ENCODE results near the gene ZNF497.

GRCh38 chr19:58409010-58409790, 46.6 kb upstream of the ZNF497 start:
- TF ChIP-seq MAX (IDR thresholded peaks at IDR 0.05; ENCODE audit: low read depth, low read length) = no peak
- TF ChIP-seq, protein P1, sequence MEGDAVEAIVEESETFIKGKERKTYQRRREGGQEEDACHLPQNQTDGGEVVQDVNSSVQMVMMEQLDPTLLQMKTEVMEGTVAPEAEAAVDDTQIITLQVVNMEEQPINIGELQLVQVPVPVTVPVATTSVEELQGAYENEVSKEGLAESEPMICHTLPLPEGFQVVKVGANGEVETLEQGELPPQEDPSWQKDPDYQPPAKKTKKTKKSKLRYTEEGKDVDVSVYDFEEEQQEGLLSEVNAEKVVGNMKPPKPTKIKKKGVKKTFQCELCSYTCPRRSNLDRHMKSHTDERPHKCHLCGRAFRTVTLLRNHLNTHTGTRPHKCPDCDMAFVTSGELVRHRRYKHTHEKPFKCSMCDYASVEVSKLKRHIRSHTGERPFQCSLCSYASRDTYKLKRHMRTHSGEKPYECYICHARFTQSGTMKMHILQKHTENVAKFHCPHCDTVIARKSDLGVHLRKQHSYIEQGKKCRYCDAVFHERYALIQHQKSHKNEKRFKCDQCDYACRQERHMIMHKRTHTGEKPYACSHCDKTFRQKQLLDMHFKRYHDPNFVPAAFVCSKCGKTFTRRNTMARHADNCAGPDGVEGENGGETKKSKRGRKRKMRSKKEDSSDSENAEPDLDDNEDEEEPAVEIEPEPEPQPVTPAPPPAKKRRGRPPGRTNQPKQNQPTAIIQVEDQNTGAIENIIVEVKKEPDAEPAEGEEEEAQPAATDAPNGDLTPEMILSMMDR (IDR thresholded peaks at IDR 0.05 in 2 of 3, conservative IDR thresholded peaks at IDR 0.05 in 1 of 3; ENCODE audit: control insufficient read depth in 2 of 3, extremely low read depth in 1 of 3, insufficient read depth in 1 of 3, low read depth in 3 of 3, low read length in 3 of 3) = no peak

Measured in GM12878 (cell line).